ENCODE measurements around the gene PEMT. TPM values are rescaled to one million over a fixed set of nuclear protein-coding genes. Genes with fewer than 3 reads are reported as not detected.

Gene PEMT
- total RNA-seq, 1 experiment from 2014 or later = 39.8 TPM

DNA sequence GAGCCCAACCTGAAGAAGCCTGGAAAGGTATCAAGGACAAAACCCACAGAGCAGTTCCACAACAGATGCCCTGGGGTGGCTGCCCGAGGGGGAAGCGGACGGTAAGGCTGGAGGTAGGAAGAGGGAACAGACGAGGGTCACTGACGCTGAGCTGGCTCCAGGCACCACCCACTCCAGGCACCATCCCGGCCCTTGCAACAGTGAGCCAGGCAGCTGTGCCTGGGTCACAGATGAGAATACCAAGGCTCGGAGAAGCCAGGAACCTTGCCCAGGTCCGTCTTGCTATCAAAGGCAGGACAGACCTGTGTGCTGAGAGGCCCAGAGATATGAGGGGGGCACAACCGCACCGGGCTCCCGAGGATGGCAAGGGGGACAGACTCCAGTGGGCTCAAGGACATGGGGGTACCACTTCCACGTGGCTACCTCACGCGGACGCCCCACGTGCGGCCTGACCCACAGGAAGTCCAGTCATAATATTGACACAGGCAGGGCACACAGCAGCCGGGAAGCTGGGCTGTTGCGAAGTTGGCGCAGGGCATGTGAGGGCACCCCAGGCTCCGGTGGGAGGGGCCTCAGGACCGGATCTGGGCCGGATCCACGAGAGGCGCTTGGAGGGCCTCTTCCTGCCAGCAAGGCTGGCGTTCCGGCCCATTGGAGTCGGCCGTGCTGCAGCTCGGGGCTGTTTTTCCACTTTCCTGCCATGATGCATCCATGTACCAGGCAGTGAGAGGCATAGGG lies 29.9 kb downstream of the PEMT start:
- no peak for TF ChIP-seq EZH2 (IDR thresholded peaks at IDR 0.05; ENCODE audit: borderline replicate concordance, low read depth, low read length, poor library complexity, severe bottlenecking)
- no peak for TF ChIP-seq CTCF (conservative IDR thresholded peaks at IDR 0.05; ENCODE audit: low read depth, low read length)
- Histone ChIP-seq H3K4me3 (ENCODE audit: low read depth, low read length, poor library complexity, severe bottlenecking) (no peak overlapping the region), H3K9me3 (ENCODE audit: low read depth, low read length, poor library complexity, severe bottlenecking) (no peaks in the 10 kb centered on the region), H3K36me3 (ENCODE audit: insufficient read depth, low read length, poor library complexity, severe bottlenecking) (no peaks in the 10 kb centered on the region), H3K27me3 (replicated peaks; ENCODE audit: insufficient read depth, low read depth, low read length, poor library complexity) (no peaks in the 10 kb centered on the region), H3K4me1 (ENCODE audit: insufficient read depth, low read length, poor library complexity, severe bottlenecking) (no peaks in the 10 kb centered on the region), H3K27ac (ENCODE audit: low read depth, low read length, poor library complexity, severe bottlenecking) (no peak overlapping the region)
- no TSS peak for BruUV-seq (replicated peaks)
- CTCF ChIA-PET = no interaction called here
- no peak for DNase-seq (ENCODE audit: low spot score)
- POLR2A ChIA-PET (ENCODE audit: low non-redundant PET) = no interaction called here
- intact Hi-C loops (cut with micrococcal nuclease; ENCODE audit: unreplicated experiment) = no loop called here

DNA sequence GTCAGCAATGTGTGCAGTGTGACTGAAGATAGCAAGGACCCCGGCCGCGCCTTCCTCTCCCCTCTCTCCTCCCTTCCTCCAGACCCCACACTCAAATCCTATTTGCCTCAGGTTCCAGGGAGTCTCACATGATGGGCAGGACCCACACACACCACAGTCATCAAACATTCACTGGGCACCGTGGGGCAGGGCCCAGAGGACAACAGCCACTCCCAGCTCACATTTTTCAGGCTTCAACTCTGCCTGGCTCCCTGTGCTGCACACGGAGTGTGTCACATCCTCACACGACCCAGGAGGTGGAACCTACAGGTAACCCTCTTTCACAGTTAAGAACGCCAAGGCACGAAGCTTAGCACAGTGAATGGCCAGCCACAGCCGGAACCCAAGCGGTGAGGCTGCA lies 30.5 kb downstream of the PEMT start:
- Histone ChIP-seq H3K27ac (ENCODE audit: low read depth, low read length, poor library complexity, severe bottlenecking) (no peak overlapping the region), H3K9me3 (ENCODE audit: low read depth, low read length, poor library complexity, severe bottlenecking) (no peaks in the 10 kb centered on the region), H3K27me3 (replicated peaks; ENCODE audit: insufficient read depth, low read depth, low read length, poor library complexity) (no peaks in the 10 kb centered on the region), H3K36me3 (ENCODE audit: insufficient read depth, low read length, poor library complexity, severe bottlenecking) (no peaks in the 10 kb centered on the region), H3K4me1 (ENCODE audit: insufficient read depth, low read length, poor library complexity, severe bottlenecking) (no peaks in the 10 kb centered on the region), H3K4me3 (ENCODE audit: low read depth, low read length, poor library complexity, severe bottlenecking) (no peak overlapping the region)
- POLR2A ChIA-PET (ENCODE audit: low non-redundant PET) = no interaction called here
- no TSS peak for BruUV-seq (replicated peaks)
- intact Hi-C loops (cut with micrococcal nuclease; ENCODE audit: unreplicated experiment) = no loop called here
- CTCF ChIA-PET = no interaction called here
- no peak for TF ChIP-seq CTCF (conservative IDR thresholded peaks at IDR 0.05; ENCODE audit: low read depth, low read length)
- no peak for TF ChIP-seq EZH2 (IDR thresholded peaks at IDR 0.05; ENCODE audit: borderline replicate concordance, low read depth, low read length, poor library complexity, severe bottlenecking)
- no peak for DNase-seq (ENCODE audit: low spot score)

- CTCF ChIA-PET = no interaction called here
- H3K27me3 ChIP-seq (replicated peaks; ENCODE audit: insufficient read depth, low read depth, low read length, poor library complexity) = no peaks in the 10 kb centered on the region
- no peak overlapping the region for H3K27ac ChIP-seq (ENCODE audit: low read depth, low read length, poor library complexity, severe bottlenecking)
- no peaks in the 10 kb centered on the region for H3K4me1 ChIP-seq (ENCODE audit: insufficient read depth, low read length, poor library complexity, severe bottlenecking)
- no peak for DNase-seq (ENCODE audit: low spot score)
- H3K4me3 ChIP-seq (ENCODE audit: low read depth, low read length, poor library complexity, severe bottlenecking) = no peak overlapping the region
- BruUV-seq (replicated peaks) = no TSS peak
- intact Hi-C loops (cut with micrococcal nuclease; ENCODE audit: unreplicated experiment) = no loop called here
- POLR2A ChIA-PET (ENCODE audit: low non-redundant PET) = no interaction called here
- no peak for TF ChIP-seq CTCF (conservative IDR thresholded peaks at IDR 0.05; ENCODE audit: low read depth, low read length)
- TF ChIP-seq EZH2 (IDR thresholded peaks at IDR 0.05; ENCODE audit: borderline replicate concordance, low read depth, low read length, poor library complexity, severe bottlenecking) = no peak
- H3K9me3 ChIP-seq (ENCODE audit: low read depth, low read length, poor library complexity, severe bottlenecking) = no peaks in the 10 kb centered on the region
- H3K36me3 ChIP-seq (ENCODE audit: insufficient read depth, low read length, poor library complexity, severe bottlenecking) = no peaks in the 10 kb centered on the region
These were observed 31.3 kb downstream of the PEMT start for GRCh38 chr17:17560167-17560566.

All from A673 (cell line).